DND-41 (cell line): ENCODE results near the gene KCTD20.
"Not testable (repeated sequence)": the region's sequence is repeated elsewhere in the genome, so short reads cannot be mapped to it uniquely, and the experiment has no call there.

Source experiments
- ATAC-seq: fragments of 200-7000 bp; cut with Tn5 transposase; 3 replicates; pipeline ENCODE4 v1.9.1; 2021; ENCODE audit warnings: low read depth; ENCODE audit not compliant: insufficient read depth
- DNase-seq: peaks from one replicate; pipeline ENCODE4 v3.0.0-alpha.2; 2020
- H2AFZ ChIP-seq: 2 replicates; pipeline ENCODE4 v1.6.0; 2012; ENCODE audit warnings: low read depth, low read length
- H3K27ac ChIP-seq: 2 replicates; pipeline ENCODE4 v1.5.1; 2012; ENCODE audit warnings: low read length, inconsistent platforms
- H3K27me3 ChIP-seq: fragments of 200-600 bp; sonication (generic); 2 replicates; pipeline ENCODE4 v1.6.0; 2012; ENCODE audit warnings: low read length, mild to moderate bottlenecking, inconsistent platforms; ENCODE audit not compliant: insufficient read depth, poor library complexity
- H3K36me3 ChIP-seq: 2 replicates; pipeline ENCODE4 v1.5.1; 2012; ENCODE audit warnings: low read length, inconsistent platforms; ENCODE audit not compliant: insufficient read depth
- H3K4me1 ChIP-seq: 2 replicates; pipeline ENCODE4 v1.5.1; 2012; ENCODE audit warnings: mild to moderate bottlenecking, low read length; ENCODE audit not compliant: insufficient read depth
- H3K4me2 ChIP-seq: 2 replicates; pipeline ENCODE4 v1.6.0; 2012; ENCODE audit warnings: mild to moderate bottlenecking, moderate library complexity, low read length, inconsistent platforms; ENCODE audit not compliant: insufficient read depth
- H3K4me3 ChIP-seq, 2 experiments: fragments of 200-600 bp in 1 of 2; shearing (Covaris generic) in 1 of 2; 2 replicates each; pipeline ENCODE4 v1.5.1; 2012 to 2016; ENCODE audit warnings: inconsistent platforms in 2 of 2, low read length in 2 of 2, mild to moderate bottlenecking in 2 of 2, low read depth in 1 of 2, moderate library complexity in 1 of 2
- H3K79me2 ChIP-seq: 2 replicates; pipeline ENCODE4 v1.6.0; 2012; ENCODE audit warnings: low read length, inconsistent platforms; ENCODE audit not compliant: insufficient read depth
- H3K9ac ChIP-seq: 2 replicates; pipeline ENCODE4 v1.6.0; 2012; ENCODE audit warnings: low read depth, mild to moderate bottlenecking, inconsistent platforms, low read length, moderate library complexity
- H3K9me3 ChIP-seq: 2 replicates; pipeline ENCODE4 v1.5.1; 2012; ENCODE audit warnings: low read length, moderate library complexity, mild to moderate bottlenecking, inconsistent platforms; ENCODE audit not compliant: insufficient read depth, severe bottlenecking
- H4K20me1 ChIP-seq: 2 replicates; pipeline ENCODE4 v1.6.0; 2012; ENCODE audit warnings: low read length; ENCODE audit not compliant: insufficient read depth
- EZH2 ChIP-seq: IDR thresholded peaks from 3 replicates; pipeline ENCODE4 v1.6.1; 2012; ENCODE audit warnings: borderline replicate concordance, low read depth, mild to moderate bottlenecking, moderate library complexity, low read length, inconsistent platforms; ENCODE audit not compliant: severe bottlenecking
- TF ChIP-seq, protein P1 (sequence below): IDR thresholded peaks from 2 replicates; pipeline ENCODE4 v1.5.1; 2012; ENCODE audit warnings: borderline replicate concordance, low read length, moderate library complexity, mild to moderate bottlenecking; ENCODE audit not compliant: poor library complexity, severe bottlenecking; ENCODE audit errors: extremely low read depth

The KCTD20 gene

GRCh38 chr6:36404164-36404563 is 38.6 kb upstream of the KCTD20 start:
- ATAC-seq (no peak), DNase-seq (no peak)
- no peak for TF ChIP-seq EZH2
- TF ChIP-seq, protein P1, sequence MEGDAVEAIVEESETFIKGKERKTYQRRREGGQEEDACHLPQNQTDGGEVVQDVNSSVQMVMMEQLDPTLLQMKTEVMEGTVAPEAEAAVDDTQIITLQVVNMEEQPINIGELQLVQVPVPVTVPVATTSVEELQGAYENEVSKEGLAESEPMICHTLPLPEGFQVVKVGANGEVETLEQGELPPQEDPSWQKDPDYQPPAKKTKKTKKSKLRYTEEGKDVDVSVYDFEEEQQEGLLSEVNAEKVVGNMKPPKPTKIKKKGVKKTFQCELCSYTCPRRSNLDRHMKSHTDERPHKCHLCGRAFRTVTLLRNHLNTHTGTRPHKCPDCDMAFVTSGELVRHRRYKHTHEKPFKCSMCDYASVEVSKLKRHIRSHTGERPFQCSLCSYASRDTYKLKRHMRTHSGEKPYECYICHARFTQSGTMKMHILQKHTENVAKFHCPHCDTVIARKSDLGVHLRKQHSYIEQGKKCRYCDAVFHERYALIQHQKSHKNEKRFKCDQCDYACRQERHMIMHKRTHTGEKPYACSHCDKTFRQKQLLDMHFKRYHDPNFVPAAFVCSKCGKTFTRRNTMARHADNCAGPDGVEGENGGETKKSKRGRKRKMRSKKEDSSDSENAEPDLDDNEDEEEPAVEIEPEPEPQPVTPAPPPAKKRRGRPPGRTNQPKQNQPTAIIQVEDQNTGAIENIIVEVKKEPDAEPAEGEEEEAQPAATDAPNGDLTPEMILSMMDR, result no peak
- Histone ChIP-seq H3K9me3 (no peaks in the 10 kb centered on the region), H3K36me3 (no peaks in the 10 kb centered on the region), H3K27me3 (peaks cover 4% of the 10 kb centered on the region), H3K4me2 (no peak overlapping the region), H4K20me1 (no peaks in the 10 kb centered on the region), H3K27ac (no peak overlapping the region), H3K4me3 (no peak overlapping the region), H3K9ac (no peak overlapping the region), H3K4me1 (no peaks in the 10 kb centered on the region), H2AFZ (no peak overlapping the region), H3K79me2 (no peaks in the 10 kb centered on the region)

DNA sequence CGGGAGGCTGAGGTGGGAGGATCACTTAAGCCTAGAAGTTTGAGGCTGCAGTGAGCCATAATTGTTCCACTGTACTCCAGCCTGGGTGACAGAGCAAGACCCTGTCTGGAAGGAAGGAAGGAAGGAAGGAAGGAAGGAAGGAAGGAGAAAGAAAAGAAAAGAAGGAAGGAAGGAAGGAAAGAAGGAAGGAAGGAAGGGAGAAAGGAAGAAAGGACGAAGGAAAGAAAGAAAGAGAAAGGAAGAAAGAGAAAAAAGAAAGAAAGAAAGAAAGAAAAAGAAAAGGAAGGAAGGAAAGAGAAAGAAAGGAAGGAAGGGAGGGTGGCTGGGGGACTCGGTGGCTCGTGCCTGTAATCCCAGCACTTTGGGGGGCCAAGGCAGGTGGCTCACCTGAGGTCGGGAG is 33.1 kb upstream of the KCTD20 start:
- not testable (repeated sequence) for H3K36me3 ChIP-seq, H3K4me3 ChIP-seq, H3K4me1 ChIP-seq, H2AFZ ChIP-seq, H3K79me2 ChIP-seq, H3K27ac ChIP-seq, DNase-seq, H3K9me3 ChIP-seq, H3K27me3 ChIP-seq, H3K9ac ChIP-seq, H3K4me2 ChIP-seq, ATAC-seq, H4K20me1 ChIP-seq

DNA sequence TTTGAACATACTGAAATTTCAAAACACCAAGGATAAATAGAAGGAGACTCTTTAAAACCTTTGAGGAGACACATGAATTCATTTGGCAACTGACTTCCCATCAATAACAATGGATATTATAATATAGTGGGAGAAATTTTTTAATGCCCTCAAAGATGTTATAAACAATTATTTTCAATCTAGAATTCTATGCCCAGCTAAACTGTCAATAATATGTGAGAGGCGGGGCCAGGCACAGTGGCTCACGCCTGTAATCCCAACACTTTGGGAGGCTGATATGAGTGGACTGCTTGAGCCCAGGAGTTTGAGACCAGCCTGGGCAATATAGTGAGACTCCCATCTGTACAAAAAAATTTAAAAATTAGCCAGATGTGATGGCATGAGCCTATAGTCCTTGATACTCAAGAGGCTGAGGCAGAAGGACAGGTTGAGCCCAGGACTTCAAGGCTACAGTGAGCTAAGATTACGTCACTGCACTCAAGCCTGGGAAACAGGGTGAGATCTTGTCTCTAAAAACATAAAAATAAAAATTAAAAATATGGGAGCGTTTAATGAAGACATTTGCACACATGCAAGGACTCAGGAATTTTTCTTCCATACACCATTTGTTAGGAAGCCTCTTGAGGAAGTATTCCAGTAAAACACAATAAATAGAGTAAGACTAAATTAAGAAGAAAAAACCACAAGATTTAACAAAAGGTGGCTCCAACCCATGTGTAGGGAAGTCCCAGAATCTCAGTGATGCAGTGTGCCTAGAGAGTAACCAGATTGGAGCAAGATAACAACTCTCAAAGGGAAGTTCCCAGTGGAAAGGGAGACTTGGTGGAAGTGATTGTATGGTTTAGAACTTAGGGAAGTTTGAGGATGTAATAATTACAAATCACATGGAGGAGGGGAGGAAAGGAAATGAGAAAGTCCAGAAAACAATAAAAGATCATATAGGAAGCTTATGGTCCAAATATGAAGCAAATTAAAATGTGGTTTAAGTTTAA is 29.0 kb upstream of the KCTD20 start:
- no peak for TF ChIP-seq EZH2
- TF ChIP-seq, protein P1, result no peak
- no peak overlapping the region for H3K27ac ChIP-seq
- H3K4me1 ChIP-seq, result no peaks in the 10 kb centered on the region
- no peaks in the 10 kb centered on the region for H3K79me2 ChIP-seq
- no peaks in the 10 kb centered on the region for H3K9me3 ChIP-seq
- no peak overlapping the region for H3K9ac ChIP-seq
- no peaks in the 10 kb centered on the region for H4K20me1 ChIP-seq
- ATAC-seq (no peak), DNase-seq (no peak)
- no peaks in the 10 kb centered on the region for H3K36me3 ChIP-seq
- H3K4me2 ChIP-seq, result no peak overlapping the region
- no peak overlapping the region for H3K4me3 ChIP-seq
- no peak overlapping the region for H2AFZ ChIP-seq
- H3K27me3 ChIP-seq, result no peaks in the 10 kb centered on the region

DNA sequence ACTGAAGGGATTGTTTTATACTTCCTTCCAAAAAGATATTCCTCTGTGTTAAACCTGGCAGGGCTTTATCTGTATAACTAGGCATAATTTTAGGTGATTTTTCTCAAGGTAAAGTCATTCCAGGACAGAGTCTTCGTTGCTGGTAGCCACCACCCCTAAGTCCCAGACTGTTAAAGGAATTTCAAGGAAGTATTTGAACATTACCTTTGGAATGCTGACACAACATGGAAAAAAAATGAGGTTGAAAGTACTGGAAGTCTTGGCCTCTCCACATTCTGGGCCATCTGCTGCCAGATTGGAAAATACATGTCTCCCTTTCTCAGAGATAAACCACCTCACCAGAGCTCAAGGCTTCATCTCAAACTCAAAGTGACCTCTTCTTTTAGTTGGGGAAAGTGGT is 28.3 kb upstream of the KCTD20 start:
- DNase-seq (no peak), ATAC-seq (no peak)
- Histone ChIP-seq H3K79me2 (no peaks in the 10 kb centered on the region), H3K9ac (no peak overlapping the region), H2AFZ (no peak overlapping the region), H3K4me3 (no peak overlapping the region), H3K9me3 (no peaks in the 10 kb centered on the region), H4K20me1 (no peaks in the 10 kb centered on the region), H3K27me3 (no peaks in the 10 kb centered on the region), H3K4me1 (no peaks in the 10 kb centered on the region), H3K4me2 (no peak overlapping the region), H3K36me3 (no peaks in the 10 kb centered on the region), H3K27ac (no peak overlapping the region)
- TF ChIP-seq EZH2, result no peak
- TF ChIP-seq, protein P1, result no peak
